Memory B cell (primary cell): ENCODE measurements around the gene NUP42.

Experiments
- ATAC-seq: fragments of 150-1000 bp; cut with Tn5 transposase; 2 replicates; pipeline ENCODE4 v1.10.0; 2021; ENCODE audit warnings: low read depth, mild to moderate bottlenecking, moderate library complexity
- DNase-seq, 2 donors: peaks; one replicate each; pipeline ENCODE4 v3.0.0; 2022; ENCODE audit warnings: low spot score in 2 of 2
- H3K27ac Mint-ChIP-seq: one replicate; pipeline ENCODE4 v1.8.0; 2022; ENCODE audit warnings: mild to moderate bottlenecking, moderate library complexity, mixed read lengths
- H3K27me3 Mint-ChIP-seq: one replicate; pipeline ENCODE4 v1.8.0; 2022; ENCODE audit warnings: mixed read lengths
- H3K36me3 Mint-ChIP-seq: one replicate; pipeline ENCODE4 v1.8.0; 2022; ENCODE audit warnings: mild to moderate bottlenecking, mixed read lengths
- H3K4me1 Mint-ChIP-seq: one replicate; pipeline ENCODE4 v1.8.0; 2022; ENCODE audit warnings: mixed read lengths
- H3K4me3 Mint-ChIP-seq: one replicate; pipeline ENCODE4 v1.8.0; 2022; ENCODE audit warnings: mild to moderate bottlenecking, moderate library complexity, mixed read lengths
- H3K9me3 Mint-ChIP-seq: one replicate; pipeline ENCODE4 v1.8.0; 2022; ENCODE audit warnings: mixed read lengths

NUP42 gene

DNA sequence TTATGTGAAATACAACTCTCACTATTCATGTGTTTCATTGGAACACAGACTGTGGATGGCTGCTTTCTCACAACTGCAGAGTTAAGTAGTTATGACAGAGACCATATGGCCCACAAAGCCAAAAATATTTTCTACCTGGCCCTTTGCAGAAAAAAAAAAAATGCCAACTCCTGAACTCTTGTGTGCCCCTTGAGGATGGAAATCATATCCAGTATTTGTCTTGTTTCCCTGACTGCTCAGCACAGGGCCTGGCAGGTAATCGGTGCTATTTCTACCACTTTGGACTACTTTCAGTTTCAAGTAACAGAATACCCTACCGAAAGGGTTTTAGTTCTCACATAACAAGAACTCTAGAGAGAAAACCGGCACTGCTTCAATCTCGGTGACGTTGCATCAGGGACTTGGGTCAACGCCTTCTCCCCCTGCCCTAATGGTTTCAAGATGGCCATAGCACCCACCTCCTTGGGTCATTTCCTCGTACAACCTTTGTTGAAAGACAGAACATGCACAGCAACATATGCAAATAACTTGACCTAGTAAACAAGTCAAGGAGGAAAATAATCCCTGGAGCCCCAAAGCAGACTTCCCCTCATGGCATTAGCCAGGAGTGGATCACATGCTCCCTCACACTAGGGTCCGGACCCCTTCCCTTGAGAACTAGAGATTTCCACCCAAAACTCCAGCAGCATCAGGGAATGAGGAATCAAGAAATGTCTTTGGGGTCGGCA is 52.9 kb downstream of the NUP42 start:
- no peaks in the 10 kb centered on the region for H3K9me3 Mint-ChIP-seq
- H3K36me3 Mint-ChIP-seq = no peaks in the 10 kb centered on the region
- H3K4me1 Mint-ChIP-seq = peaks cover 7% of the 10 kb centered on the region
- H3K27ac Mint-ChIP-seq = peak overlapping the region; percentile 63
- H3K4me3 Mint-ChIP-seq = peak overlapping the region; percentile 73
- no peak for DNase-seq
- ATAC-seq = peak; percentile 77
- peaks cover under 1% of the 10 kb centered on the region for H3K27me3 Mint-ChIP-seq

DNA sequence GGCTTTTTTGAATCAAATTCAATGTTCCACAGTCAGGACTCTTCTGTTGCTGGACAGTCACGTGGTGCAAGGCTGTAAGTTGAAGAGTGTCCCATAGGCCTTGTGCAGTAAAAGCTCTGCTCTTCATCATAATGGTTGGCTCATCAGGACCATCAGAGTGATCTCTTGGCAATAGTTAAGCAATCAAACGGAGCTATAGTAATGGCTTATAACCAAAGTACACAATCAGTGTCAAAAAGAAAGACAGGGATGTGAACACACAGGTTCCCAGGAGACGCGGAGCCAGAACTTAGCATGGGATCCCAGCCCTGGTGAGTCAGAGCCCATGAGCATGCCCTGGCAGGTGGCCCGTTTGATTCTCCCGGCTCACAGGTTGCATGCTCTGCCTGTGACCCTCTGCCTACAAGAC is 54.0 kb downstream of the NUP42 start:
- H3K4me3 Mint-ChIP-seq = no peak overlapping the region
- no peak for DNase-seq
- H3K27me3 Mint-ChIP-seq = peaks cover 2% of the 10 kb centered on the region
- peaks cover 7% of the 10 kb centered on the region for H3K4me1 Mint-ChIP-seq
- no peaks in the 10 kb centered on the region for H3K36me3 Mint-ChIP-seq
- no peak for ATAC-seq
- no peak overlapping the region for H3K27ac Mint-ChIP-seq
- H3K9me3 Mint-ChIP-seq = no peaks in the 10 kb centered on the region

DNA sequence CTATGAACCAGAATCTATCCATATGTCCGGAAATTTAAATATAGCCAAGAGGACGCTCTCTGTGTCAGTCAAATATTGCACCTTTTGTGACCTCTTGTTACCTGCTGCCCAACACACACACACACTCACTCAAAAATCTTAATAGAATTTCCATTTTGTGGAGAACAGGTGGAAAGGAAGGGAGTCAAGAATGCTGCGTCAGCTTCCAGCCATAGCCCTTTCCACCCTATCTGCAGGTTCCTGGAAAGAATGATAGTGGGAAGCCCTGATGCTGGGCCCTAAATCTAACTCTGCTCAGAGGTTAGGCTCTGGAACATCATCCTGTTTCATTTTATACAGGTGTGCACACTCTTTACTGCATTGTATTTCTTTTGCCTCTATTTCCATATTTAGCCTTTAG is 55.2 kb downstream of the NUP42 start:
- peaks cover 2% of the 10 kb centered on the region for H3K27me3 Mint-ChIP-seq
- H3K9me3 Mint-ChIP-seq = no peaks in the 10 kb centered on the region
- ATAC-seq (no peak), DNase-seq (no peak)
- no peaks in the 10 kb centered on the region for H3K36me3 Mint-ChIP-seq
- no peak overlapping the region for H3K27ac Mint-ChIP-seq
- H3K4me1 Mint-ChIP-seq = peaks cover 7% of the 10 kb centered on the region
- H3K4me3 Mint-ChIP-seq = no peak overlapping the region

DNA sequence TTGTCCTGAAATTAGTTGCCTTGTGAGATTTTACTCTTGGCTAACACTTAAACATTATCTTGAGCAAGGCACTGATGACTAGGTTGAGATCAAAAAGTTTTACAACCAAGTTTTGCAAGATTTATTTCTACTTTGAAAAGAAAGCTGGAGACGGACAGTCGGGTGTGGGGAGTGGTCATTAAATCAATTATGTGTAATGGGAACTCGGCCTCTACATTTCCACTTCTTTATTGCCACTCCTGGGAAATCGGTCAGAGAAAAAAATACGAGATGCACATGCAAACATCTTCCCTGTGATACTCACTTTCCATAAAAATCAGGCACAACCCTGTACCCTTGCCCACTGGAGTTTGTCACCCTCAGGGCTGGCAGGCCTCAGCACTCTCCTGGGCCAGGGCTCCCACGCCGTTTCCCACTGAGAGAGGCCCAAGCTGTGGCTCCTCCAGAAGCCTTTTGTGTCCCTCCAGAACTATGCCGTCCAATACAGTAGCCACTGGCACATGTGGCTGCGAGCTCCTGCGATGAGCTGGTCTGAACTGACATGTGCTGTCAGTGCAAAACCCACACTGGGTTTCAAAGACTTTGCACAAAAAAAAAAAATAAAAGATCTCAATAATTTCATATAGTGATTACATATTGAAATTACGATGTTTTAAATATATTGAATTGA is 57.3 kb downstream of the NUP42 start:
- H3K9me3 Mint-ChIP-seq = no peaks in the 10 kb centered on the region
- peaks cover under 1% of the 10 kb centered on the region for H3K36me3 Mint-ChIP-seq
- H3K27ac Mint-ChIP-seq = no peak overlapping the region
- no peak for ATAC-seq
- H3K4me3 Mint-ChIP-seq = no peak overlapping the region
- peaks cover 4% of the 10 kb centered on the region for H3K4me1 Mint-ChIP-seq
- no peak for DNase-seq
- peaks cover 2% of the 10 kb centered on the region for H3K27me3 Mint-ChIP-seq

DNA sequence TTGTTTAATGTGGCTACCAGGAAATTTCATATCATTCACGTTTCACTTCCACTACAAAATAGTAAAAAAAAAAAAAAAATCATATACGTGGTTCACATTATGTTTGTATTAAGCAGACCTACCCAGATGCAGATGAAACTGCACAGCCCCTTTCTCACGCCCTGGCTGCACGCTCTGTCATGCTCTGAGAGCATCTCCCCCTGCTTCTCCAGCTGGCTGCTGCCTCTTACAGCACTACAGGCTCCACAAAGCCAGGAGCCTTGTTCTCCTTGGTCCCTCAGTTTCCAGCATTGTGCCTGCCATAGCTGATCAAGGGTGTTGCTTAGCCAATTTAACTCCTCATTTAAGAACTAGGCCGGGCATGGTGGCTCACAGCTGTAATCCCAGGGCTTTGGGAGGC is 57.9 kb downstream of the NUP42 start:
- Mint-ChIP-seq H3K9me3 (no peaks in the 10 kb centered on the region), H3K36me3 (peaks cover 2% of the 10 kb centered on the region), H3K27me3 (peaks cover 3% of the 10 kb centered on the region), H3K4me1 (peaks cover 4% of the 10 kb centered on the region), H3K27ac (no peak overlapping the region), H3K4me3 (no peak overlapping the region)
- DNase-seq (no peak), ATAC-seq (no peak)

DNA sequence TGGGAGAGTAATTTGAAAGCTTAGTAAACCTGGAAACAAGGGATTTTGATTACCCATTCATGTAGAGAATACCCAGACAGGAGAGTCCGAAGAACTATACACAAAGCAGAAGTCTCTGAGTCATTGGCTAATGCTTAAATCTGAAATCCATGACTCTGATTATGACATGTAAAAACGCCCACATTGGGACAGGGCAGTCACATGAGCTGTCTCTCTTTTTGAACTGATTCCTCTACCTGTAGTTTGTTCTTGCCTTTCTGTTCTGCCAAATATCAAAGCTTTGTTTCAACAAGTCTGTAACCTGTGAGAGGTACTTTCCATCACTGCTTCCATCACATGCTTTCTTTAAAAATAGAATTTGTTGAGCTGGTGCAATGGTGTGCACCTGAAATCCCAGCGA is 60.5 kb downstream of the NUP42 start:
- peaks cover 2% of the 10 kb centered on the region for H3K36me3 Mint-ChIP-seq
- H3K4me3 Mint-ChIP-seq = no peak overlapping the region
- no peaks in the 10 kb centered on the region for H3K4me1 Mint-ChIP-seq
- H3K27ac Mint-ChIP-seq = no peak overlapping the region
- H3K9me3 Mint-ChIP-seq = no peaks in the 10 kb centered on the region
- DNase-seq (no peak), ATAC-seq (peak; percentile 22)
- peaks cover 11% of the 10 kb centered on the region for H3K27me3 Mint-ChIP-seq

DNA sequence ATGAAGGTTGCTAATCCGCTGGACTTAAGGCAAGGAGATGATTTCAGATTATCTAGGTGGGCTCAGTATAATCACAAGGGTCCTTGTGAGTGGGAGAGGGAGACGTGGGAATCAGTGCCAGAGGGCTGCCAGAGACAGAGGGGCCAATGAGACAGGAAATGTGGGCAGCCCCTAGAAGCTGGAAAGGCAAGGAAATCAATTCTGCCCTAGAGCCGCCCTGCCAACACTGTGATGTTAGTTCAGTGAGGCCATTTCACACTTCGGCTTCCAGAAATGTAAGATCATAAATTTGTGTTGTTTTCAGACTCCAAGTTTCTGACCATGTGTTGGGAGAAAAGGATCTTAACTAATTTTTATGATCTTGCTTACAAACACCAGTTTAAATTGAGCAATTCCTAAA is 61.1 kb downstream of the NUP42 start:
- no peak for DNase-seq

DNA sequence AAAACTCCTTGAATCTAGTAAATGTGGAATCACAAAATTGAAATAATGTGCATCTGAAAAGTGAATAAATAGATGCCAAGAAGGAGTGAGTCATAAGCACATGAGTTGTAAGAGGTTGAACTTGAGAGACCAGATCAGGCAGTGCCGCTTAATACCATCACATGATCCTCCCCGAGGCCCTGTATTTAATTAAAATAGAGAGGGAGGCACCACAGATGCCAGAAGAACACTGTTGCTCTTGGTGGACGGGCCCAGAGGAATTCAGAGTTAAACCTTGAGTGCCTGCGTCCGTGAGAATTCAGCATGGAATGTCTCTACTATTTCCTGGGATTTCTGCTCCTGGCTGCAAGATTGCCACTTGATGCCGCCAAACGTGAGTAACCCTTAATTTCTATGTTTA is 64.7 kb downstream of the NUP42 start, which contains the start of gene GPNMB:
Gene GPNMB (plus strand): TSS at position 221 of the 400 bp plus-strand sequence. CDS start 83 bp downstream, at position 304.
- H3K9me3 Mint-ChIP-seq = no peaks in the 10 kb centered on the region
- no peak within 1 kb of the TSS for H3K27ac Mint-ChIP-seq
- ATAC-seq (no peak), DNase-seq (no peak)
- peaks cover 2% of the 10 kb centered on the region for H3K36me3 Mint-ChIP-seq
- H3K4me3 Mint-ChIP-seq = peak within 1 kb of the TSS; percentile 22
- peaks cover 24% of the 10 kb centered on the region for H3K27me3 Mint-ChIP-seq
- H3K4me1 Mint-ChIP-seq = peaks cover 5% of the 10 kb centered on the region

More for the DNA sequence above, 61.1 kb downstream of the NUP42 start:
- H3K4me3 Mint-ChIP-seq = no peak overlapping the region
- H3K27me3 Mint-ChIP-seq = peaks cover 12% of the 10 kb centered on the region
- ATAC-seq = no peak
- no peaks in the 10 kb centered on the region for H3K9me3 Mint-ChIP-seq
- peaks cover 2% of the 10 kb centered on the region for H3K36me3 Mint-ChIP-seq
- H3K27ac Mint-ChIP-seq = no peak overlapping the region
- peaks cover 3% of the 10 kb centered on the region for H3K4me1 Mint-ChIP-seq

DNA sequence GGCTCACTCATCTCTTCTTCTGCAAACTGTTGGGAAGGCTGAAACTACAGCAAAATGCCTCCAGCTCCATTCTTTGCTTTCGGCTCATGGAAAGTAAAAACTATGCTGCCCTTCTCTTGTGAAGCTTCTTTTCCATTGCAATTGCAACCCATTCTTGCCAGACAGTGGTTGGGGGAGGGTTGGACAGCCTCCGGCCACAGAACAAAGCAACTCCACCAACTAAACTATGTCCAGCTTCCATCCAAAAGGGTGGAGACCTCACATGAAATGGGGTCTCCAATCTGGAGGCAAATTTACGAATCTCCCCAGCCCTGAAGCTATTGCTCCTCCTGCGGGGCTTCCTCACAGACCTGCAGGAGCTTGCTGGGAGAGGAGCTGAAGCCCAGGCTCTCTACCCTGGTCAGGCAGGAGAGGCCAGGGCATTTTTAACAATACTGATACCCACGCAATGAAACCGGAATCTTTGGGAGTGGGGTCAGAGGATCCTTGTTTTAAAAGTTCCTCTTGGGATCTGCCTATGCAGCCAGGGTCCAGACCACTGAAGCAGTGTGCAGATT is 65.3 kb downstream of the NUP42 start:
- Mint-ChIP-seq H3K27ac (no peak overlapping the region), H3K9me3 (peaks cover 4% of the 10 kb centered on the region), H3K36me3 (peaks cover 2% of the 10 kb centered on the region)

DNA sequence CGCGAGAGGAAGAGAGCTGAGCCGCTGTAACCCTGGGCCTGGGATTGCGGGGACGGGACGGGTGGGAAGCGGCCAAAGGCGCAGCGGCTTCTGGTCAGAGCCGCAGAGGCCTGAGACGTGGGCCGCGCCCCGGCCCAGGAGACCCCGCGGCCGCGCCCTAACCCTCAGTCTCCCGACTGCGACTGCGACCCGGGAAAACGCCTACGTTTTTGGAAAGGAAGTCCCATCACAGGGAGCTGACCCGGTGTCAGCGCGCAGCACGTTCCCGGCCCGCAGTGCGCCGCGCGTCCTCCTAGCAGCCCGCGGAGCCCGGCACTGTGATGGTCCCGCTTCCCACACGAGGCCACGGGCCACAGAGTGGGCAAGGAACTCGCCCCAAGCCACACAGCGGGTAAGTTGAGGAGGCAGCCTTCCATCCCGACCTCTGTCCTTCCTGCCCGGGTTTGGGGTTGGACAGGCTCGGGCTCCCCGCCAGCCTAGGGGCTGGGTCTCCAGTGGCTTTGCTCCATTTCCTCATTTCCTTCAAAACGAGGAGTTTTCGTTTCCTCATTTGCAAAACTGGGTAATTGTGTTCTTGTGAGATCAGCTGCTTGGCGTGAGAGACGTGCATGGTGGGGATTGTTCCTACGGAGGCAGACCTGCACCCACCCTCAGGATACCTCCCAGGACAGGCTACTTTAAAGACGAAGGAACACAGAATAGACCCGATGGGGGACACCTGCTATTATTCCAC is 65.9 kb downstream of the NUP42 start:
- H3K4me3 Mint-ChIP-seq = peak overlapping the region; percentile 70
- H3K27ac Mint-ChIP-seq = no peak overlapping the region
- peak; percentile 78 for ATAC-seq

More for the DNA sequence above, 65.3 kb downstream of the NUP42 start:
- H3K4me3 Mint-ChIP-seq = peak overlapping the region; percentile 22
- DNase-seq = no peak
- ATAC-seq = no peak
- peaks cover 28% of the 10 kb centered on the region for H3K27me3 Mint-ChIP-seq
- peaks cover 5% of the 10 kb centered on the region for H3K4me1 Mint-ChIP-seq

DNA sequence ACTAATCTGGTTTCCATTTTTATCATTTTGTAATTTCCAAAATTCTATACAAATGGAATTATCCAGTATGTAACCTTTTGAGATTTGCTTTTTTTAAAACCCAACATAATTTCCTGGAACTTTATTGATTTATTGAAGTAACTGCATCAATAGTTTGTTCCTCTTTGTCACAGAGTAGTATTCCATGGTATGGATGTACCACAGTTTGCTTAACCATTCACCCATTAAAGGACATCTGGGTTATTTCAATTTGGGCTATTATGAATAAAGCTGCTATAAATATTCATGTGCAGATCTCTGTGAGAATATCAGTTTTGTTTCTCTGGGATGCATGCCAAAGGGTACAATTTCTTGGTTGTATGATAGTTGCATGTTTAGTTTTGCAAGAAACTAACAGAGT is 67.6 kb downstream of the NUP42 start:
- peaks cover 4% of the 10 kb centered on the region for H3K9me3 Mint-ChIP-seq
- no peak overlapping the region for H3K27ac Mint-ChIP-seq
- peaks cover 30% of the 10 kb centered on the region for H3K27me3 Mint-ChIP-seq

More for the DNA sequence above, 65.9 kb downstream of the NUP42 start:
- Mint-ChIP-seq H3K9me3 (peaks cover 4% of the 10 kb centered on the region), H3K36me3 (peaks cover 2% of the 10 kb centered on the region), H3K27me3 (peaks cover 28% of the 10 kb centered on the region), H3K4me1 (peaks cover 5% of the 10 kb centered on the region)
- peak in 1 of 2 donors; percentile 18 for DNase-seq

More for the DNA sequence above, 67.6 kb downstream of the NUP42 start:
- H3K36me3 Mint-ChIP-seq = no peaks in the 10 kb centered on the region
- no peak for ATAC-seq
- DNase-seq = no peak
- peaks cover 5% of the 10 kb centered on the region for H3K4me1 Mint-ChIP-seq
- no peak overlapping the region for H3K4me3 Mint-ChIP-seq
